Activated CD8-positive, alpha-beta T cell treated with anti-CD3 and anti-CD28 coated beads for 36 hours (primary cell): ENCODE results near the gene ASPA. TPM values are rescaled to one million over a fixed set of nuclear protein-coding genes. Genes with fewer than 3 reads are reported as not detected.

Experiments
- ATAC-seq: fragments of 200-7000 bp; cut with Tn5 transposase; one replicate; pipeline ENCODE4 v1.10.0; 2021; ENCODE audit warnings: mild to moderate bottlenecking, moderate library complexity
- CTCF ChIA-PET: fragments of 350-600 bp; sonication (Branson Sonifier 250); formaldehyde crosslinking; loops from one replicate; lab custom pipeline; 2021; ENCODE audit warnings: antibody characterized with exemption; lab: Charles Lee
- POLR2A ChIA-PET: fragments of 350-600 bp; sonication (Branson Sonifier 250); formaldehyde crosslinking; loops from one replicate; lab custom pipeline; 2021; ENCODE audit warnings: antibody characterized with exemption; lab: Charles Lee
- DNase-seq: peaks from one replicate; pipeline ENCODE4 v3.0.0-alpha.2; 2020
- H3K27ac Mint-ChIP-seq: one replicate; pipeline ENCODE4 v1.8.0; 2021; ENCODE audit warnings: mild to moderate bottlenecking, mixed read lengths
- H3K27me3 Mint-ChIP-seq: one replicate; pipeline ENCODE4 v1.8.0; 2021; ENCODE audit warnings: mixed read lengths
- H3K36me3 Mint-ChIP-seq: one replicate; pipeline ENCODE4 v1.8.0; 2021; ENCODE audit warnings: low read depth, mixed read lengths
- H3K4me1 Mint-ChIP-seq: one replicate; pipeline ENCODE4 v1.8.0; 2021; ENCODE audit warnings: low read depth, mixed read lengths
- H3K4me3 Mint-ChIP-seq: one replicate; pipeline ENCODE4 v1.8.0; 2021; ENCODE audit warnings: mild to moderate bottlenecking, moderate library complexity, mixed read lengths
- H3K9me3 Mint-ChIP-seq: one replicate; pipeline ENCODE4 v1.8.0; 2021; ENCODE audit warnings: mixed read lengths
- intact Hi-C: fragments of 100-400 bp; cut with micrococcal nuclease; formaldehyde crosslinking; loops from one replicate; pipeline ENCODE4 v1.10.0; 2022
- total RNA-seq, 2 experiments: library from RNA; stranded (reverse); gene quantifications; one replicate each; pipeline ENCODE4 v1.2.3, GENCODE V29; 2021
- TF ChIP-seq, protein P1 (sequence below): fragments of 200-600 bp; IDR thresholded peaks from one replicate; pipeline ENCODE4 v1.8.0; 2022; ENCODE audit warnings: antibody characterized with exemption, mild to moderate bottlenecking

The ASPA gene
- total RNA-seq, 2 experiments from 2014 or later, result not detected

DNA sequence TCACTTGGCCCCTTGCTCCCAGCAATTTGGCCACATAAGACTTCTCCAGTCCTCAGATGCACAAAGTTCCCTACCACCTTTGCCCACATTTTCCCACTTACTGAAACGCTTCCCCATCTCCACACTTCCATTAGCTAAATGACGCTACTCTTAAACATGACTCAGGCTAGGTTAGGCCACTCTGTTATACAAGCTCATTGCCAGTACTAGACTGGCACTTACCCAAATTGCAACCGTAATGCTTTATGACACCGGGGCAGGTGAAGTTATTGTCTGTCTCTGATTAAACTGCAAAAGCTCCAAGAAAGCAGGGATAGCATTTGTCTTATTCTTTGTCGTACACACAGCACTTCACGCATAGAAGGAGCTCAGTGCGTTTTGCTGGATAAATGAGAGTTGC, 29.2 kb downstream of the ASPA start:
- CTCF ChIA-PET, result no interaction called here
- H3K27ac Mint-ChIP-seq, result no peak overlapping the region
- no peak for DNase-seq
- intact Hi-C loops, result no loop called here
- H3K4me1 Mint-ChIP-seq, result no peaks in the 10 kb centered on the region
- H3K36me3 Mint-ChIP-seq, result no peaks in the 10 kb centered on the region
- TF ChIP-seq, protein P1, sequence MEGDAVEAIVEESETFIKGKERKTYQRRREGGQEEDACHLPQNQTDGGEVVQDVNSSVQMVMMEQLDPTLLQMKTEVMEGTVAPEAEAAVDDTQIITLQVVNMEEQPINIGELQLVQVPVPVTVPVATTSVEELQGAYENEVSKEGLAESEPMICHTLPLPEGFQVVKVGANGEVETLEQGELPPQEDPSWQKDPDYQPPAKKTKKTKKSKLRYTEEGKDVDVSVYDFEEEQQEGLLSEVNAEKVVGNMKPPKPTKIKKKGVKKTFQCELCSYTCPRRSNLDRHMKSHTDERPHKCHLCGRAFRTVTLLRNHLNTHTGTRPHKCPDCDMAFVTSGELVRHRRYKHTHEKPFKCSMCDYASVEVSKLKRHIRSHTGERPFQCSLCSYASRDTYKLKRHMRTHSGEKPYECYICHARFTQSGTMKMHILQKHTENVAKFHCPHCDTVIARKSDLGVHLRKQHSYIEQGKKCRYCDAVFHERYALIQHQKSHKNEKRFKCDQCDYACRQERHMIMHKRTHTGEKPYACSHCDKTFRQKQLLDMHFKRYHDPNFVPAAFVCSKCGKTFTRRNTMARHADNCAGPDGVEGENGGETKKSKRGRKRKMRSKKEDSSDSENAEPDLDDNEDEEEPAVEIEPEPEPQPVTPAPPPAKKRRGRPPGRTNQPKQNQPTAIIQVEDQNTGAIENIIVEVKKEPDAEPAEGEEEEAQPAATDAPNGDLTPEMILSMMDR, result no peak
- peaks cover 5% of the 10 kb centered on the region for H3K27me3 Mint-ChIP-seq
- H3K9me3 Mint-ChIP-seq, result no peaks in the 10 kb centered on the region
- POLR2A ChIA-PET, result no interaction called here
- ATAC-seq, result no peak
- no peak overlapping the region for H3K4me3 Mint-ChIP-seq

DNA sequence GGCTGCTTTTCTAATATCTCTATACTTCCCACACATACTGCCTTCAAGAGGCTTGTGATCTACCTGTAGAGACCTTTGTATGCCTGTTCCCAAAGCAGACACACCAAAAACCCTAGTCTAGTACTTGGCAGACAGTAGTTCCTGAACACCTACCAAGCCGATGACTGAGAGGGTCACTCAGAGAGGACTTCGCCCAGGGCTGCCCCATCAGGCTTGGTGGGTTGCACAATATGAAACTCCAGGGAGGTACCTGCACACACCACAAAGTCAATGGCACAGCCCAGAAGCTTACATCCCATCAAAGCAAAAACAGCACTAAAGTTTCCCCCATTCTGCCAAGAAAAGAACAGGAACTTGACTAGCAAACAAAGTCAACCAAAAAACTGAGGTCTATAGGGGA, 30.3 kb downstream of the ASPA start:
- H3K4me3 Mint-ChIP-seq, result no peak overlapping the region
- TF ChIP-seq, protein P1, result no peak

DNA sequence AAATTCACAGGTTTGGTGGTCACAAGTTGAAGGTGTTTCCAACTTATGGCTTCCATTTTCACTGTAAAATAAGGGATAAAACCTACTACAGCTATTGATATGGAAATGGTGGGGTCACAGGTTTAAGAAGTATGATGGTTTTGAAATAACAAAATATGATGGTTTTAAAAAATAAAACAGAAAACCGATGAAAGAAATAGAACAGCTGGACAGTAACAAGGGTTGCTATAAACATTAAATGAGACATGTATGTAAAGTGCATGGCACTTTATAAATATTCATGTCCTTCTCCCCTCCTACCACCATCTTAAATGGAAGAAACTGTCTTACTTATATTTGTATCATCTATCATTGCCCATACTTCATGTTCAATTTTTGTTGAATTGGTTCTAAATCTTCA, 31.3 kb downstream of the ASPA start:
- DNase-seq (no peak), ATAC-seq (no peak)
- Mint-ChIP-seq H3K4me1 (no peaks in the 10 kb centered on the region), H3K27me3 (peaks cover 5% of the 10 kb centered on the region), H3K36me3 (no peaks in the 10 kb centered on the region), H3K4me3 (no peak overlapping the region), H3K27ac (no peak overlapping the region), H3K9me3 (no peaks in the 10 kb centered on the region)
- TF ChIP-seq, protein P1, result no peak
- ChIA-PET CTCF (no interaction called here), POLR2A (no interaction called here)
- intact Hi-C loops, result no loop called here

More for the DNA sequence above, 30.3 kb downstream of the ASPA start:
- no peaks in the 10 kb centered on the region for H3K36me3 Mint-ChIP-seq
- ATAC-seq (no peak), DNase-seq (no peak)
- ChIA-PET POLR2A (no interaction called here), CTCF (no interaction called here)
- H3K9me3 Mint-ChIP-seq, result no peaks in the 10 kb centered on the region
- peaks cover 5% of the 10 kb centered on the region for H3K27me3 Mint-ChIP-seq
- H3K4me1 Mint-ChIP-seq, result no peaks in the 10 kb centered on the region
- no peak overlapping the region for H3K27ac Mint-ChIP-seq
- intact Hi-C loops, result no loop called here

DNA sequence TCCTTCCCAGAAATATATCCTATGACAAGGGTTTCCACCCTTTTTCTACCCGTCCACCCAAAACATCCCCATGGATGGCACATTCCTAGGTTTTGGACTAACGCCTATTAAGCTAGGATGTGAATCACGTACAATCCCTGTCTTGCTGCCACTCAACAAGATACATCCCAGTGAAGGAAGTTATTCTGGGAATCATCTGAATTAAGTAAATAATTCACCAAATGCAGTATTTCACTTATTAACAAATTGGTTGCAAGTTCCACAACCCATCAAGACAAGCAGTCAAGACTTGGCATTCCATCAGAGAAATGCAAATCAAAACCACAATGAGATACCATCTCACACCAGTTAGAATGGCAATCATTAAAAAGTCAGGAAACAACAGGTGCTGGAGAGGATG, 32.1 kb downstream of the ASPA start:
- CTCF ChIA-PET, result no interaction called here
- POLR2A ChIA-PET, result no interaction called here
- Mint-ChIP-seq H3K36me3 (no peaks in the 10 kb centered on the region), H3K4me1 (no peaks in the 10 kb centered on the region), H3K27me3 (peaks cover 5% of the 10 kb centered on the region), H3K9me3 (no peaks in the 10 kb centered on the region), H3K4me3 (no peak overlapping the region), H3K27ac (no peak overlapping the region)
- ATAC-seq (no peak), DNase-seq (no peak)
- TF ChIP-seq, protein P1, result no peak
- intact Hi-C loops, result no loop called here

DNA sequence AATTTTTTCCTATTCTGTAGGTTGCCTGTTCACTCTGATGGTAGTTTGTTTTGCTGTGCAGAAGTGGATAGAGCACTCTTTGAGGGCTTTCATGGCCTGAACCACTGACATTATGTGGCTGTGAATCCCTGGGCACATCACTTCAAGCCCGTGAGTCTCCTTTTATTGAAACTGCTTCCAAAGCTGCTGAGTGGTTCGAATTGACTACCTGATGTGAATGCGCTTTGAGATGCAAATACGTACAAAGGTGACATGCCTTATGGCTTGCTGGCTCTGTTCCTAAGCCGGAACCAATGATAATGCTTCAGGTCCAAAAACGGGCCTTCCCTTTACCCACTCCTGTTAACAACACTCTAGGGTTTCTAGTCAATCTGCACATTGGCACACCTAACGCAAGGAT, 34.3 kb downstream of the ASPA start:
- Mint-ChIP-seq H3K36me3 (no peaks in the 10 kb centered on the region), H3K4me1 (no peaks in the 10 kb centered on the region), H3K27me3 (peaks cover 5% of the 10 kb centered on the region), H3K4me3 (no peak overlapping the region), H3K27ac (no peak overlapping the region), H3K9me3 (no peaks in the 10 kb centered on the region)
- POLR2A ChIA-PET, result no interaction called here
- CTCF ChIA-PET, result no interaction called here
- DNase-seq, result no peak
- ATAC-seq, result no peak
- TF ChIP-seq, protein P1, result no peak
- intact Hi-C loops, result no loop called here
